H9 (cell line): ENCODE data around the gene TYRP1. TPM values are rescaled to one million over a fixed set of nuclear protein-coding genes. Genes with fewer than 3 reads are reported as not detected.

Experiments used
- DNase-seq: peaks from one replicate; pipeline ENCODE4 v3.0.0-alpha.2; 2017
- H2AFZ ChIP-seq: one replicate; pipeline ENCODE4 v1.6.1; 2013; ENCODE audit warnings: mild to moderate bottlenecking, low read length, control low read depth, moderate library complexity
- H2AK5ac ChIP-seq: 2 replicates; pipeline ENCODE4 v1.6.1; 2013; ENCODE audit warnings: low read length, control low read depth, mixed read lengths; ENCODE audit not compliant: insufficient read length
- H2BK120ac ChIP-seq: one replicate; pipeline ENCODE4 v1.6.1; 2013; ENCODE audit warnings: low read depth, mild to moderate bottlenecking, low read length, control low read depth, inconsistent platforms; ENCODE audit not compliant: poor library complexity, severe bottlenecking
- H2BK12ac ChIP-seq: 2 replicates; pipeline ENCODE4 v1.6.1; 2013; ENCODE audit warnings: low read length, control low read depth, mixed read lengths, low read depth; ENCODE audit not compliant: insufficient read length
- H2BK15ac ChIP-seq: 2 replicates; pipeline ENCODE4 v1.6.1; 2013; ENCODE audit warnings: low read depth, low read length, control low read depth
- H2BK20ac ChIP-seq: one replicate; pipeline ENCODE4 v1.6.1; 2013; ENCODE audit warnings: low read depth, mild to moderate bottlenecking, low read length, control low read depth, inconsistent platforms; ENCODE audit not compliant: poor library complexity, severe bottlenecking
- H2BK5ac ChIP-seq: 2 replicates; pipeline ENCODE4 v1.6.1; 2013; ENCODE audit warnings: low read length, control low read depth, mixed read lengths; ENCODE audit not compliant: insufficient read length
- H3K14ac ChIP-seq: 2 replicates; pipeline ENCODE4 v1.6.1; 2013; ENCODE audit warnings: low read length, control low read depth; ENCODE audit not compliant: insufficient read depth
- H3K18ac ChIP-seq: 2 replicates; pipeline ENCODE4 v1.6.1; 2013; ENCODE audit warnings: low read depth, mild to moderate bottlenecking, mixed read lengths, low read length, control low read depth; ENCODE audit not compliant: insufficient read length
- H3K23ac ChIP-seq: 2 replicates; pipeline ENCODE4 v1.6.1; 2013; ENCODE audit warnings: low read length, control low read depth, mixed read lengths, low read depth; ENCODE audit not compliant: insufficient read length
- H3K23me2 ChIP-seq: 2 replicates; pipeline ENCODE4 v1.6.1; 2013; ENCODE audit warnings: low read depth, mild to moderate bottlenecking, mixed read lengths, low read length, control low read depth; ENCODE audit not compliant: insufficient read length, poor library complexity, severe bottlenecking
- H3K27ac ChIP-seq: 2 replicates; pipeline ENCODE4 v1.5.1; 2013; ENCODE audit warnings: low read length, control low read depth, mixed read lengths, low read depth; ENCODE audit not compliant: insufficient read length
- H3K27me3 ChIP-seq: 2 replicates; pipeline ENCODE4 v1.6.1; 2013; ENCODE audit warnings: low read length, control low read depth, inconsistent platforms; ENCODE audit not compliant: insufficient read depth
- H3K4ac ChIP-seq: 2 replicates; pipeline ENCODE4 v1.6.1; 2013; ENCODE audit warnings: low read depth, mild to moderate bottlenecking, control low read depth, inconsistent platforms, low read length, moderate library complexity
- H3K4me1 ChIP-seq: 2 replicates; pipeline ENCODE4 v1.6.1; 2013; ENCODE audit warnings: low read length, control low read depth, inconsistent platforms; ENCODE audit not compliant: insufficient read depth
- H3K4me2 ChIP-seq: 2 replicates; pipeline ENCODE4 v1.6.1; 2013; ENCODE audit warnings: low read length, control low read depth, mixed read lengths; ENCODE audit not compliant: insufficient read length, insufficient read depth
- H3K56ac ChIP-seq: 2 replicates; pipeline ENCODE4 v1.6.1; 2013; ENCODE audit warnings: low read depth, mild to moderate bottlenecking, mixed read lengths, low read length, control low read depth; ENCODE audit not compliant: insufficient read length
- H3K79me1 ChIP-seq: 2 replicates; pipeline ENCODE4 v1.6.1; 2013; ENCODE audit warnings: low read depth, mild to moderate bottlenecking, moderate library complexity, low read length, control low read depth, inconsistent platforms; ENCODE audit not compliant: insufficient read depth, poor library complexity, severe bottlenecking
- H3K79me2 ChIP-seq: 2 replicates; pipeline ENCODE4 v1.6.1; 2013; ENCODE audit warnings: low read length, control low read depth, inconsistent platforms; ENCODE audit not compliant: insufficient read depth
- H3K9ac ChIP-seq: 2 replicates; pipeline ENCODE4 v1.6.1; 2013; ENCODE audit warnings: low read length, control low read depth, mixed read lengths; ENCODE audit not compliant: insufficient read length; ENCODE audit errors: extremely low read depth
- H3K9me3 ChIP-seq: one replicate; pipeline ENCODE4 v1.6.1; 2013; ENCODE audit warnings: low read depth, low read length, inconsistent platforms; ENCODE audit not compliant: control insufficient read depth
- H3T11ph ChIP-seq: one replicate; pipeline ENCODE4 v1.6.1; 2013; ENCODE audit warnings: mild to moderate bottlenecking, low read length, control low read depth, inconsistent platforms
- H4K20me1 ChIP-seq: one replicate; pipeline ENCODE4 v1.6.1; 2013; ENCODE audit not compliant: control insufficient read depth, insufficient read length, insufficient read depth
- H4K5ac ChIP-seq: 2 replicates; pipeline ENCODE4 v1.6.1; 2013; ENCODE audit warnings: low read depth, mild to moderate bottlenecking, mixed read lengths, low read length, control low read depth; ENCODE audit not compliant: insufficient read length
- H4K8ac ChIP-seq: replicated peaks from 2 replicates; pipeline ENCODE4 v1.6.1; 2013; ENCODE audit warnings: low read length, control low read depth, mixed read lengths, low read depth; ENCODE audit not compliant: insufficient read length
- H4K91ac ChIP-seq: 2 replicates; pipeline ENCODE4 v1.6.1; 2013; ENCODE audit warnings: low read depth, mild to moderate bottlenecking, moderate library complexity, mixed read lengths, low read length, control low read depth; ENCODE audit not compliant: insufficient read length
- H3K27ac Mint-ChIP-seq, 3 experiments: 2 replicates in 2 of 3; 3 replicates in 1 of 3; pipeline ENCODE4 v1.8.0; 2020 to 2021; ENCODE audit warnings: mixed read lengths in 3 of 3, mild to moderate bottlenecking in 1 of 3, moderate library complexity in 1 of 3
- H3K27me3 Mint-ChIP-seq: 2 replicates; pipeline ENCODE4 v1.8.0; 2021; ENCODE audit warnings: low read depth, mild to moderate bottlenecking, moderate library complexity, mixed read lengths
- H3K36me3 Mint-ChIP-seq, 3 experiments: 2 replicates in 2 of 3; 3 replicates in 1 of 3; pipeline ENCODE4 v1.8.0; 2020 to 2021; ENCODE audit warnings: low read depth in 3 of 3, mixed read lengths in 3 of 3; ENCODE audit not compliant: insufficient read depth in 1 of 3
- H3K4me1 Mint-ChIP-seq, 2 experiments: 2 replicates each; pipeline ENCODE4 v1.8.0; 2020; ENCODE audit warnings: mixed read lengths in 2 of 2
- H3K4me3 Mint-ChIP-seq, 2 experiments: 2 replicates in 1 of 2; 3 replicates in 1 of 2; pipeline ENCODE4 v1.8.0; 2020 to 2021; ENCODE audit warnings: mild to moderate bottlenecking in 2 of 2, mixed read lengths in 2 of 2, moderate library complexity in 1 of 2
- H3K9me3 Mint-ChIP-seq, 2 experiments: 2 replicates in 1 of 2; 3 replicates in 1 of 2; pipeline ENCODE4 v1.8.0; 2020; ENCODE audit warnings: mild to moderate bottlenecking in 2 of 2, mixed read lengths in 2 of 2, moderate library complexity in 1 of 2
- CTCF ChIP-seq: fragments of 200-600 bp; sonication (generic); conservative IDR thresholded peaks from 3 replicates; pipeline ENCODE4 v1.8.0; 2021; ENCODE audit warnings: antibody characterized with exemption, mild to moderate bottlenecking
- WGBS: extraction: QIAGEN DNeasy Blood & Tissue Kit; methylation state at CpG from one replicate; pipeline ENCODE4 v1.1.7; 2013; ENCODE audit warnings: missing lambda C conversion rate, low lambda C conversion rate, mixed read lengths; ENCODE audit not compliant: insufficient read length; ENCODE audit errors: extremely low coverage; 5-methylcytosine and 5-hydroxymethylcytosine counted together
- total RNA-seq: library from RNA; stranded (reverse); gene quantifications from 2 replicates; pipeline ENCODE4 v1.2.1, GENCODE V29; 2021

Gene TYRP1
- total RNA-seq, 1 experiment from 2014 or later = not detected

- H3K23me2 ChIP-seq = no peaks in the 10 kb centered on the region
- peaks cover 0 to 10% (median 2%) of the 10 kb centered on the region in 3 experiments; a peak in 3 of 7 replicates for H3K36me3 Mint-ChIP-seq
- H3K4me2 ChIP-seq = no peak overlapping the region
- H2BK20ac ChIP-seq = no peak overlapping the region
- no peak for DNase-seq
- no peaks in the 10 kb centered on the region for H3K9me3 ChIP-seq
- H3K18ac ChIP-seq = no peak overlapping the region
- H3K9ac ChIP-seq = no peak overlapping the region
- H3K4me1 ChIP-seq = no peaks in the 10 kb centered on the region
- H3K27ac ChIP-seq = no peak overlapping the region
- no peak overlapping the region for H3K56ac ChIP-seq
- no peak overlapping the region for H2BK5ac ChIP-seq
- no peak overlapping the region for H3K14ac ChIP-seq
- H4K20me1 ChIP-seq = no peaks in the 10 kb centered on the region
- no CpG with 5 or more reads among the region's 1 CpG for WGBS
- no peak overlapping the region for H2BK15ac ChIP-seq
- peak overlapping the region; percentile 22 for H2AFZ ChIP-seq
- no peak overlapping the region for H4K91ac ChIP-seq
- no peaks in the 10 kb centered on the region; a peak in 1 of 4 replicates for H3K4me1 Mint-ChIP-seq
- no peak overlapping the region for H4K8ac ChIP-seq
- no peak overlapping the region for H2BK12ac ChIP-seq
- H3K4ac ChIP-seq = no peak overlapping the region
- H3K79me1 ChIP-seq = no peaks in the 10 kb centered on the region
- H2AK5ac ChIP-seq = no peak overlapping the region
- H3K27me3 ChIP-seq = no peaks in the 10 kb centered on the region
- no peak overlapping the region for H3K23ac ChIP-seq
- no peak overlapping the region for H4K5ac ChIP-seq
- no peak overlapping the region for H3K4me3 Mint-ChIP-seq
- H2BK120ac ChIP-seq = no peak overlapping the region
- no peaks in the 10 kb centered on the region for H3K27me3 Mint-ChIP-seq
- no peak for TF ChIP-seq CTCF
- no peak overlapping the region for H3T11ph ChIP-seq
- 0 out of 7 replicates have a peak overlapping the region, but pooled peaks of 1 of the 3 experiments have one; percentile 34 for H3K27ac Mint-ChIP-seq
- no peaks in the 10 kb centered on the region for H3K79me2 ChIP-seq
- peaks cover 2 to 9% of the 10 kb centered on the region in 2 experiments; a peak in 3 of 5 replicates for H3K9me3 Mint-ChIP-seq
These were observed 37.0 kb downstream of the TYRP1 start for GRCh38 chr9:12730198-12730597.
